Glutamatergic neuron (in vitro differentiated cells): ENCODE measurements around the gene GADD45B. TPM values are rescaled to one million over a fixed set of nuclear protein-coding genes. Genes with fewer than 3 reads are reported as not detected.

Experiments
- DNase-seq: peaks from one replicate; pipeline ENCODE4 v3.0.0; 2022
- H3K27ac Mint-ChIP-seq: one replicate; pipeline ENCODE4 v1.8.0; 2020; ENCODE audit warnings: mild to moderate bottlenecking, mixed read lengths, inconsistent platforms; ENCODE audit not compliant: unreplicated experiment
- H3K27me3 Mint-ChIP-seq: one replicate; pipeline ENCODE4 v1.8.0; 2020; ENCODE audit warnings: mild to moderate bottlenecking, moderate library complexity, mixed read lengths, inconsistent platforms; ENCODE audit not compliant: unreplicated experiment
- H3K36me3 Mint-ChIP-seq: one replicate; pipeline ENCODE4 v1.8.0; 2020; ENCODE audit warnings: mild to moderate bottlenecking, mixed read lengths, inconsistent platforms; ENCODE audit not compliant: unreplicated experiment
- H3K4me1 Mint-ChIP-seq: one replicate; pipeline ENCODE4 v1.8.0; 2020; ENCODE audit warnings: mild to moderate bottlenecking, low read depth, mixed read lengths, inconsistent platforms; ENCODE audit not compliant: unreplicated experiment
- H3K4me3 Mint-ChIP-seq: one replicate; pipeline ENCODE4 v1.8.0; 2020; ENCODE audit warnings: mild to moderate bottlenecking, mixed read lengths, inconsistent platforms; ENCODE audit not compliant: unreplicated experiment
- H3K9me3 Mint-ChIP-seq: one replicate; pipeline ENCODE4 v1.8.0; 2020; ENCODE audit warnings: mild to moderate bottlenecking, moderate library complexity, mixed read lengths, inconsistent platforms; ENCODE audit not compliant: unreplicated experiment
- CTCF ChIP-seq: fragments of 200-600 bp; sonication (generic); IDR thresholded peaks from one replicate; pipeline ENCODE4 v1.5.0; 2021; ENCODE audit not compliant: partially characterized antibody, unreplicated experiment
- total RNA-seq: library from RNA; stranded (reverse); fragmentation: NEBNext Ultra II Directional; extraction: Animal tissue kit (Norgen Biotek cat#: 25700); gene quantifications from one replicate; pipeline ENCODE4 v1.2.1, GENCODE V29; 2021; ENCODE audit not compliant: unreplicated experiment

Gene GADD45B
- total RNA-seq, 1 donor from 2014 or later = 3.8 TPM

- no peak for TF ChIP-seq CTCF
- Mint-ChIP-seq H3K4me3 (no peak overlapping the region), H3K27ac (peak overlapping the region; percentile 75)
Observed at GRCh38 chr19:2444251-2445002, 31.5 kb upstream of the GADD45B start.

GRCh38 chr19:2446381-2446780 is 29.5 kb upstream of the GADD45B start:
- peaks cover 11% of the 10 kb centered on the region for H3K4me1 Mint-ChIP-seq
- peaks cover 5% of the 10 kb centered on the region for H3K27me3 Mint-ChIP-seq
- TF ChIP-seq CTCF = no peak
- H3K4me3 Mint-ChIP-seq = no peak overlapping the region
- H3K27ac Mint-ChIP-seq = peak overlapping the region; percentile 66
- H3K9me3 Mint-ChIP-seq = no peaks in the 10 kb centered on the region
- DNase-seq = no peak
- H3K36me3 Mint-ChIP-seq = no peaks in the 10 kb centered on the region

More at GRCh38 chr19:2444251-2445002, 31.5 kb upstream of the GADD45B start:
- no peaks in the 10 kb centered on the region for H3K9me3 Mint-ChIP-seq
- peaks cover 11% of the 10 kb centered on the region for H3K4me1 Mint-ChIP-seq
- H3K36me3 Mint-ChIP-seq = no peaks in the 10 kb centered on the region
- DNase-seq = no peak
- peaks cover 7% of the 10 kb centered on the region for H3K27me3 Mint-ChIP-seq

- H3K36me3 Mint-ChIP-seq = no peaks in the 10 kb centered on the region
- DNase-seq = no peak
- no peak overlapping the region for H3K27ac Mint-ChIP-seq
- TF ChIP-seq CTCF = no peak
- no peak overlapping the region for H3K4me3 Mint-ChIP-seq
- peaks cover 7% of the 10 kb centered on the region for H3K27me3 Mint-ChIP-seq
- peaks cover 3% of the 10 kb centered on the region for H3K9me3 Mint-ChIP-seq
- peaks cover 9% of the 10 kb centered on the region for H3K4me1 Mint-ChIP-seq
Observed at GRCh38 chr19:2449019-2449418, 26.9 kb upstream of the GADD45B start.

GRCh38 chr19:2451138-2451537 is 24.8 kb upstream of the GADD45B start:
- no peak for TF ChIP-seq CTCF
- H3K27me3 Mint-ChIP-seq = peaks cover 3% of the 10 kb centered on the region
- H3K4me3 Mint-ChIP-seq = no peak overlapping the region
- no peak overlapping the region for H3K27ac Mint-ChIP-seq
- peaks cover 6% of the 10 kb centered on the region for H3K4me1 Mint-ChIP-seq
- H3K36me3 Mint-ChIP-seq = no peaks in the 10 kb centered on the region
- peaks cover 5% of the 10 kb centered on the region for H3K9me3 Mint-ChIP-seq
- no peak for DNase-seq

GRCh38 chr19:2451741-2452140 is 24.2 kb upstream of the GADD45B start:
- peaks cover 5% of the 10 kb centered on the region for H3K9me3 Mint-ChIP-seq
- no peak for TF ChIP-seq CTCF
- no peak for DNase-seq
- no peaks in the 10 kb centered on the region for H3K36me3 Mint-ChIP-seq
- peaks cover 3% of the 10 kb centered on the region for H3K27me3 Mint-ChIP-seq
- H3K4me1 Mint-ChIP-seq = peaks cover 3% of the 10 kb centered on the region
- H3K27ac Mint-ChIP-seq = no peak overlapping the region
- no peak overlapping the region for H3K4me3 Mint-ChIP-seq
